Smooth muscle cell (in vitro differentiated cells): ENCODE results near the gene CBFB. TPM values are rescaled to one million over a fixed set of nuclear protein-coding genes. Genes with fewer than 3 reads are reported as not detected.

Source experiments
- DNase-seq: peaks from one replicate; lab custom pipeline; 2025; ENCODE audit not compliant: unreplicated experiment; lab: John Stamatoyannopoulos, UW
- H2AFZ ChIP-seq: fragments of 200-600 bp; sonication (generic); 2 replicates; pipeline ENCODE4 v1.6.0; 2016; ENCODE audit warnings: antibody characterized with exemption, low read depth, mild to moderate bottlenecking
- H3F3A ChIP-seq: fragments of 200-600 bp; sonication (generic); 2 replicates; pipeline ENCODE4 v1.6.0; 2017; ENCODE audit warnings: antibody characterized with exemption, low read depth
- H3K27ac ChIP-seq: fragments of 200-600 bp; sonication (generic); 2 replicates; pipeline ENCODE4 v1.5.1; 2016; ENCODE audit warnings: low read depth, mild to moderate bottlenecking
- H3K27me3 ChIP-seq: fragments of 200-600 bp; sonication (generic); 2 replicates; pipeline ENCODE4 v1.6.1; 2016; ENCODE audit warnings: low read depth, mild to moderate bottlenecking
- H3K36me3 ChIP-seq: fragments of 200-600 bp; sonication (generic); 2 replicates; pipeline ENCODE4 v1.5.1; 2016; ENCODE audit warnings: low read depth
- H3K4me1 ChIP-seq: fragments of 200-600 bp; sonication (generic); 2 replicates; pipeline ENCODE4 v1.5.1; 2016; ENCODE audit warnings: low read depth
- H3K4me2 ChIP-seq: fragments of 200-600 bp; sonication (generic); 2 replicates; pipeline ENCODE4 v1.6.0; 2016; ENCODE audit warnings: mild to moderate bottlenecking
- H3K4me3 ChIP-seq: fragments of 200-600 bp; sonication (generic); 2 replicates; pipeline ENCODE4 v1.5.1; 2016; ENCODE audit warnings: mild to moderate bottlenecking
- H3K79me2 ChIP-seq: fragments of 200-600 bp; sonication (generic); 2 replicates; pipeline ENCODE4 v1.6.0; 2016; ENCODE audit warnings: low read depth, mild to moderate bottlenecking
- H3K9ac ChIP-seq: fragments of 200-600 bp; sonication (generic); 2 replicates; pipeline ENCODE4 v1.6.0; 2016; ENCODE audit warnings: low read depth
- H3K9me3 ChIP-seq: fragments of 200-600 bp; sonication (generic); replicated peaks from 2 replicates; pipeline ENCODE4 v1.5.1; 2016; ENCODE audit warnings: low read depth
- H4K20me1 ChIP-seq: fragments of 200-600 bp; sonication (generic); 2 replicates; pipeline ENCODE4 v1.6.0; 2016; ENCODE audit warnings: low read depth
- WGBS: methylation state at CpG from one replicate; pipeline ENCODE4 v1.1.7; 2016; ENCODE audit warnings: low lambda C conversion rate; 5-methylcytosine and 5-hydroxymethylcytosine counted together
- polyA plus RNA-seq: library from polyadenylated mRNA; unstranded; fragments of >200 nt; fragmentation: Nextera tagmentation; extraction: Ambion mirVana; gene quantifications from 2 replicates; pipeline ENCODE4 v1.2.1, GENCODE V29; 2016
- total RNA-seq: library from RNA; depleted of rRNA; stranded (reverse); fragments of >200 nt; gene quantifications from 2 replicates; pipeline ENCODE4 v1.2.3, GENCODE V29; 2014
- TF ChIP-seq, protein P1 (sequence below): fragments of 200-600 bp; sonication (generic); IDR thresholded peaks from 2 replicates; pipeline ENCODE4 v1.5.1; 2017; ENCODE audit warnings: borderline replicate concordance, mild to moderate bottlenecking, antibody characterized with exemption; ENCODE audit not compliant: insufficient read depth, poor library complexity, severe bottlenecking

Gene CBFB
- total and polyA plus RNA-seq, 2 experiments from 2014 or later: 40.2 to 41.1 TPM

DNA sequence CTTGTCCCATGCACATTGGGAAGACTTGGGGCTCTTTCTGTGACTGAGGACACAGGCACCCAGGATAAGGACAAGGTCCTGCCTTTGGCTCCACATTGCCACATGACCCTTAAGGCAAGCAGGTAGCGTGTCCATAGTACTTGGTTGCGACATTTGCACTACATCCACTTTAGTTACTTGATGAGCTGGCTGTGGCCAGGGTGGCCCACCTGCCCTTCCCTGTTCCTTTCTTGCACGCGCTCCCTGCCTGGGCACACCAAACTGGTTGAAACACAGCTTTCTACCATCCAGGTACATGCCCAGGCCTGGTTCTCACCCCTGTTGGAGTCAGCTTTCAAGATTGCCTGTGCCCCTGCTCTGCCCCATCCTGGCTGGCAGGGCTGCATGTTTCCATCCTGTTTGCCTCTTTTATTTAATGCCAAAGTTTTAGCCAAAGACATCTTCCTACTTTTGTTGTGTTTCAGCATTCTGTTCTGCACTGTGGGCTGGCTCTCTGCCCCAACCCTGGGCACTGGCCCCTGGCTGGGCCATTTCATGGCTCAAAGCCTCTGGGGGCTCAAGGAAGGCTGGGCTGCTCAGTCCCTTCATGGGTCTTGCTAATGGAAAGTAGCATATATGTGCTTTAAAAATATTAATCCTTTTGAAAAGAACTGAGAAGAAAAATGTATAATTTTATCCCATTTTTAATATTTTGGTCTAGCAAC, 118.6 kb downstream of the CBFB start:
- Histone ChIP-seq H3K4me2 (no peak overlapping the region), H3K9ac (no peak overlapping the region), H4K20me1 (peaks cover 15% of the 10 kb centered on the region), H3K27ac (peak overlapping the region; percentile 26), H3K4me3 (no peak overlapping the region), H2AFZ (no peak overlapping the region), H3K4me1 (no peaks in the 10 kb centered on the region), H3F3A (no peaks in the 10 kb centered on the region), H3K27me3 (no peaks in the 10 kb centered on the region), H3K79me2 (no peaks in the 10 kb centered on the region), H3K36me3 (peaks cover 4% of the 10 kb centered on the region), H3K9me3 (no peaks in the 10 kb centered on the region)
- DNase-seq: no peak
- TF ChIP-seq, protein P1, sequence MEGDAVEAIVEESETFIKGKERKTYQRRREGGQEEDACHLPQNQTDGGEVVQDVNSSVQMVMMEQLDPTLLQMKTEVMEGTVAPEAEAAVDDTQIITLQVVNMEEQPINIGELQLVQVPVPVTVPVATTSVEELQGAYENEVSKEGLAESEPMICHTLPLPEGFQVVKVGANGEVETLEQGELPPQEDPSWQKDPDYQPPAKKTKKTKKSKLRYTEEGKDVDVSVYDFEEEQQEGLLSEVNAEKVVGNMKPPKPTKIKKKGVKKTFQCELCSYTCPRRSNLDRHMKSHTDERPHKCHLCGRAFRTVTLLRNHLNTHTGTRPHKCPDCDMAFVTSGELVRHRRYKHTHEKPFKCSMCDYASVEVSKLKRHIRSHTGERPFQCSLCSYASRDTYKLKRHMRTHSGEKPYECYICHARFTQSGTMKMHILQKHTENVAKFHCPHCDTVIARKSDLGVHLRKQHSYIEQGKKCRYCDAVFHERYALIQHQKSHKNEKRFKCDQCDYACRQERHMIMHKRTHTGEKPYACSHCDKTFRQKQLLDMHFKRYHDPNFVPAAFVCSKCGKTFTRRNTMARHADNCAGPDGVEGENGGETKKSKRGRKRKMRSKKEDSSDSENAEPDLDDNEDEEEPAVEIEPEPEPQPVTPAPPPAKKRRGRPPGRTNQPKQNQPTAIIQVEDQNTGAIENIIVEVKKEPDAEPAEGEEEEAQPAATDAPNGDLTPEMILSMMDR: no peak
- 93% methylated on average over 4 of the region's 4 CpGs for WGBS

DNA sequence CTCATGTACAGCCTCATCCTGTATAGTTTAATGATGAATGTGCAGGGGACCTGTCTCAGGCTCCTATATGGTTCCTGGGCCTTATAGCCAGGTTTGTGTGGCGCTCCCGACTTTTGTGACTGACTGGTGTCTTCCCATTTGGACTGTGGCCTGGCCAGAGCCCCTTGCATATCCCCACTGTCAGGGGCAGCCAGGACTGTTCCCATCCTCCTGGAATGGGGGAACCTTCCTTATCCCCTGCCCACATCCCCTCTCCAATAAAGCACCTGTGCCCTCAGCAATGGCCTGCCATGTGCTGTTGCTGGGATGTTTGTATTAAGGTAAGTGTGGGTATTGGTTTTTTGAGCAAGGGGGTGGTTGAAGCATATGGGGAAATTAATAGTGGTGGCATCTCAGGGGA, 119.3 kb downstream of the CBFB start:
- 100% methylated on average over 2 of the region's 2 CpGs for WGBS
- Histone ChIP-seq H3K27me3 (no peaks in the 10 kb centered on the region), H4K20me1 (peaks cover 15% of the 10 kb centered on the region), H3K4me1 (no peaks in the 10 kb centered on the region), H3K79me2 (no peaks in the 10 kb centered on the region), H3K36me3 (peaks cover 4% of the 10 kb centered on the region), H3F3A (no peaks in the 10 kb centered on the region), H2AFZ (no peak overlapping the region), H3K9ac (no peak overlapping the region), H3K4me2 (no peak overlapping the region), H3K4me3 (no peak overlapping the region), H3K27ac (no peak overlapping the region), H3K9me3 (no peaks in the 10 kb centered on the region)
- no peak for DNase-seq
- TF ChIP-seq, protein P1: no peak

DNA sequence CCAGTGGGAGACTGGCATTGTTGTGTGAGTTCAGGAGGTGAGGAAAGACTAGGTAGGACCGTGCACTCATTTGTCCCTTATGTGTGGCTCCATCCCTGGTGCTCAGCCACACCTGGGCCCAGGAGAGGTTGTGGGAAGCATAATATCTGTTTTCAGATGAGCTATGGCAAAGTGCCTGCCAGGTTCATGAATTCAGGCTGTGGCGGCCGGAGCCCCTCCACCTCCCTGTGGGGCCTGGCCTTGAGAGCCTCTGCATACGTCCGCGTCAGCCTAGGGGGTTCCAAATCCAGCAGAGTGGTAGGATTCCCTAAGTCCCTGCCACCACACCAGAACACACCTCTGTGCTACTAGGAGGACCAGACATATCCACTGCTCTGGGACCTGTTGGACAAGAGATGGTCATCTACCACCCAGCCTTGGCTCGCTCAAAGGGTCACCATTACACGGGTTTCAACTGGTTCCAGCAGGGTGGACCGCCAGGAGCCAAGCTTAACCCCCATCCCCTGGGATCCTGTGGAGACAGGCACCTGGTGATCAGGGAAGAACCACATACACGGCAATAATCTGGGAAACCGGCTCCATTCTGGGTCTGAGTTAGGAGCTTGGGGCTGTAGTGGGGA, 119.8 kb downstream of the CBFB start:
- no peak overlapping the region for H2AFZ ChIP-seq
- H3K27ac ChIP-seq: no peak overlapping the region
- no peaks in the 10 kb centered on the region for H3F3A ChIP-seq
- H3K27me3 ChIP-seq: no peaks in the 10 kb centered on the region
- no peaks in the 10 kb centered on the region for H3K4me1 ChIP-seq
- H3K79me2 ChIP-seq: no peaks in the 10 kb centered on the region
- WGBS: 95% methylated on average over 11 of the region's 11 CpGs
- H3K36me3 ChIP-seq: no peaks in the 10 kb centered on the region
- H3K4me2 ChIP-seq: no peak overlapping the region
- no peak overlapping the region for H3K9ac ChIP-seq
- no peaks in the 10 kb centered on the region for H3K9me3 ChIP-seq
- peaks cover 15% of the 10 kb centered on the region for H4K20me1 ChIP-seq
- TF ChIP-seq, protein P1: no peak
- no peak overlapping the region for H3K4me3 ChIP-seq
- DNase-seq: no peak
